GM18907 (cell line): ENCODE results near the gene GFRA1.

Experiments used
- ATAC-seq: cut with Tn5 transposase; IDR thresholded peaks from one replicate; pipeline ENCODE4 v1.9.1; 2021; ENCODE audit warnings: mild to moderate bottlenecking, moderate library complexity; ENCODE audit not compliant: unreplicated experiment

Gene GFRA1, protein sequence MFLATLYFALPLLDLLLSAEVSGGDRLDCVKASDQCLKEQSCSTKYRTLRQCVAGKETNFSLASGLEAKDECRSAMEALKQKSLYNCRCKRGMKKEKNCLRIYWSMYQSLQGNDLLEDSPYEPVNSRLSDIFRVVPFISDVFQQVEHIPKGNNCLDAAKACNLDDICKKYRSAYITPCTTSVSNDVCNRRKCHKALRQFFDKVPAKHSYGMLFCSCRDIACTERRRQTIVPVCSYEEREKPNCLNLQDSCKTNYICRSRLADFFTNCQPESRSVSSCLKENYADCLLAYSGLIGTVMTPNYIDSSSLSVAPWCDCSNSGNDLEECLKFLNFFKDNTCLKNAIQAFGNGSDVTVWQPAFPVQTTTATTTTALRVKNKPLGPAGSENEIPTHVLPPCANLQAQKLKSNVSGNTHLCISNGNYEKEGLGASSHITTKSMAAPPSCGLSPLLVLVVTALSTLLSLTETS

GRCh38 chr10:116272440-116273283 lies at the start of gene GFRA1:
GFRA1 (minus strand) TSS chr10:116273206; CDS start chr10:116272029, 1,177 bp downstream.
- ATAC-seq: peak; percentile 57

DNA sequence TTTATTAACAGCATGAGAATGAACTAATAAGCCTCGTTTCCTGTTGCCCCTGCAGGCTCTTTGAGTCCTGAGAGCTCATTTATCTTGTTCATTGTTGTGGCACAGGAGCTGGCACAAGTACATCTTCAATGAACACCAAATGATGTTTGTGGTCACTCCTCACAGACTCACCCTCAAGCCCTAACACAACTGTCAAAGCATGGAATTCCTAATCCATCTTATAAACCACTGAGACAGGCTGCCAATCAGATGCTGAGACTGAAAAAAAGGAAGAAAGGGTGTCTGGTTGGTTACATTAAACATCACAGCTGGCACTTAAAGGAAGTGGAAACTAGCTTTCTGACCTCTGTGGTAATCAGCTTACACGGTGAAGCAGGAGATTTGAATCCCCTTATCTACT lies 43.5 kb upstream of the GFRA1 start:
- peak; percentile 79 for ATAC-seq

DNA sequence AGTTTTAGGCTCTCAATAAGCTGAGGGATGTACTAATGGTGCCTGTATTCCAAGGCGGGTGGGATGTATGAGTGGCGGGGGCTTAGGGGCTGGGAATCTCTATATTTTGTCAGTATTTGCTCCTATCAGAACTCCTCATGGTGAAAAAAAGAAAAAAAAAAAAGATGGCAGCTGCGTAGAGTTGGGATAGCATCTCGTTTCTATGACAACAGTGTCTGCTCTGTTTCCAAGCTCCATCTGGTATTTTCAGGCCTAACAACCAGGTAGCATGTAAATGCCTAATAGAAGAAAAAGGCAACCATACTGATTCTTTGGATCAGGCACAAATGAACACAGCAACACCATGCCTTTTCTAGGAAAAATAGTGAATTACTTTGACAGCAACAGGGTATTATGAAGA lies 39.5 kb upstream of the GFRA1 start:
- no peak for ATAC-seq

DNA sequence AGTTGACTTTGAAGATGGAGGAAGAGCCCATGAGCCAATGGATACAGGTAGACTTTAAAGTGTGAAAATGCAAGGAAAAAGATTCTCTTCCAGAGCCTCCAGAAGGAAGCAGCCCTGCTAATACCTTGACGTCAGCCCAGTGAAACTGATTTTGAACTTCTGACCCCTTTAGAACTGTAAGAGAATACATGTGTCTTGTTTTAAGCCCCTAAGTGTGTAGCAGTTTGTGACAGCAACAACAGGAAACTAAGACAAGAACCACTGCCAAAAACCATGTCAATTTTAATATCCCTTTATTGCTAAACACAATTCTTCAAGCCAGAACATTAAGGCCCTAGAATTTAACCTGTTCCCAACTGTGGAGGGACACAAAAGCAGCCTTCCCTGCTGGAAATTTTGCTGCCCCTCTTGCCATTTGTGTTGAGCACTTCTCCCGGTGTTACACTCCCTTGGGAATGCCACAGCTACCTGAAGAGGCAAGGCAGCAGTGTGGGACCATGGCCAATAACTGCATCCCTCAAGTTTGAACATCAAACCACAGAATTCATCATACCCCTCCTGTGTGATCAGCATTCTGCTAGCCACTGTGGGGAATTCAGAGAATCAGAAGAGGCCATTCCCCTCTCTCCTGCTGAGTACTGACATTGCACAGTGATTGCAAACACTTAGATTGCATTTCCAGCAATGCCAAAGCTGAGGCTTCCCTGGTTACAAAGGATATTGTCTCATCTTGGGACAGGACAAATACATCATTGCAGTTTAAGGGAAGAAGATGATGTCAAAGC lies 38.9 kb upstream of the GFRA1 start:
- ATAC-seq: no peak

GRCh38 chr10:116311016-116311415 lies 38.0 kb upstream of the GFRA1 start:
- ATAC-seq: no peak

GRCh38 chr10:116307455-116307854 lies 34.4 kb upstream of the GFRA1 start:
- ATAC-seq: no peak

DNA sequence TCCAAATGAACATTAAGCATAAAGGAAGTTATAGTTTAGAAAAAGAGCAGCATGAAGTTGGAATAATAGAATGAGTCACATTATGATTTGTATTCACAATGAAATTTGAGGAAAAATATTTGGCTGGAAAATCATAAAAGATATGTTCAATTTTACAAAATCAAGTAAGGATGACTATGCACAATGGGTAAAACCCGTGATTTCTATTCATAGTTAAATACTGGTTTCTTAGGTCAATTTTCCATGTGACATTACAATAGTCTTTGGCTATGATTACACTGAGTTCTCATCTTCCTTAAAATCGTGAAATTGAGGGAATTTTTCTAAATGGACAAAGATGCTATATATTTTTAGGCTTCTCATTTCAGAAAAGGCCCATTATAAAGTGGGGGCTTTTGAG lies 33.8 kb upstream of the GFRA1 start:
- no peak for ATAC-seq

- ATAC-seq: no peak
These were observed 31.9 kb upstream of the GFRA1 start for GRCh38 chr10:116304923-116305322.

- no peak for ATAC-seq
These were observed 27.5 kb upstream of the GFRA1 start for GRCh38 chr10:116300542-116300941.

GRCh38 chr10:116298586-116298985 lies 25.6 kb upstream of the GFRA1 start:
- no peak for ATAC-seq

GRCh38 chr10:116296291-116296721 lies 23.3 kb upstream of the GFRA1 start:
- no peak for ATAC-seq

- ATAC-seq: no peak
These were observed 19.5 kb upstream of the GFRA1 start for GRCh38 chr10:116292493-116292892.

DNA sequence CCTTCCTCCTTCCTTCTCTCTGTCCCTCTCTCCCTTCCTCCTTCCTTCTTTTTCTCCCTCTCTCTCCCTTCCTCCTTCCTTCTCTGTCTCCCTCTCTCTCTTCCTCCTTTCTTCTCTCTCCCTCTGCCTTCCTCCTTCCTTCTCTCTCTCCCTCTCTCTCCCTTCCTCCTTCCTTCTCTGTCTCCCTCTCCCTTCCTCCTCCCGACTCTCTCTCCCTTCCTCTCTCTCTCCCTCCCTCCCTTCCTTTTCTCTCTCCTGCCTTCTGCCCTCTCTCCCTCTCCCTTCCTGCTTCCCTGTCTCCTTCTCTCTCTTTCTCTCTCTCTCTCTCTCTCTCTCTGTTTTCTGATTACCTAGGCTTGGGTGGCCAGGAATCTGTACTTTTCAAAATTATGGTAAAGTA lies 16.6 kb upstream of the GFRA1 start:
- ATAC-seq: no peak

DNA sequence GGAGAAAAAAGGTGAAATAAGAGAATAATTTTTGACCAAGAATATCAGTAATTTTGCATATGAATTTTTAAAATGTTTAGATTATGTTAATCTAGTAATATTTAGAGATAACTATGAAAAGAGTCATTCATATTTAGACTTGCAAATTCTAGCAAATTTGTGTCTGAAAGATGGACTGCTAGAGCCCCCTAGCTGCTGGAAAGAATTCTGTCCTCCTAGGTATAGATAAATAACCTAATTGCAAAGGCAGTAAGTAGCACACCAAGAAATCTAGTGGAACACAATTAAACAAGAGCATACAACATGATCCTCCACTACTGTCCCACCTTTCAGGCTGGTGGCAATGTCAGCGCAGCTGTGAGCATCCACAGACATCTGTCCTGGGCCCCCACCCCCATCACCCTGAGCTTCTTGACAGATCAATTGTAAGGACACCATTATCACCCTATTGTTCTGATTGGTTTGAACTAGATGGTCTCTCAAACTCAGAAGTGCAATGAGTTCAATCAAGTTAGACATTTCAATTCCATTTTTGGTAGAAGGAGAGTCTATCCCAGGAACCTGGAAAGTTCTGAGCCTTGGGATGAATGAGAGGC lies 15.0 kb upstream of the GFRA1 start:
- ATAC-seq: no peak

DNA sequence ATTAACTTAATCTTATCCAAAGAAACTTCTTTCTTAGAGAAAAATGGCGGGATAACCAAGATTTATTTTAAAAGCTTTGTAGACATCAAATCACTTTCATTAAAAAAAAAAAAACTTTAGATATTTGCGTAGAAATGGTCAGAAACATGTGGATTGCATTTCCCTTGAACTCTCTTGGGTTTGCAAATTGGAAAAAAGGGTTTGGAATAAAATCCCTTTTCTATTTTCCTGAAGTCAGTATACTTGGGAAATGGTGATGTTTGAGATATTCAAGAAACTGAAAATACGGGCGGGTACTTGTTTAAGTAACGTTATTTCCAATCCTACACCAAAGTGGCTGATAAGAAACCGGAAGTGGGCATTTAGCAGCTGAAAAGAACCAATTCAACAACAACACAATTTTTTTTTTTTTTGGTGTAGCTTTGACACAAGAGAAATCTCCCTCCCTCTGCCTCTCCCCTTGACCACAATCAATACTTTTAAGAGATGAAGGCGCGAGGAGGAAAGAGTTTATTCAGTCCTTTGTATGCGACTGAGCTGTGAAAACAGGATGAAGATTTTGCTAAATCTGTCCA lies 13.7 kb upstream of the GFRA1 start:
- no peak for ATAC-seq

GRCh38 chr10:116281775-116282174 lies 8.8 kb upstream of the GFRA1 start:
- ATAC-seq: no peak

DNA sequence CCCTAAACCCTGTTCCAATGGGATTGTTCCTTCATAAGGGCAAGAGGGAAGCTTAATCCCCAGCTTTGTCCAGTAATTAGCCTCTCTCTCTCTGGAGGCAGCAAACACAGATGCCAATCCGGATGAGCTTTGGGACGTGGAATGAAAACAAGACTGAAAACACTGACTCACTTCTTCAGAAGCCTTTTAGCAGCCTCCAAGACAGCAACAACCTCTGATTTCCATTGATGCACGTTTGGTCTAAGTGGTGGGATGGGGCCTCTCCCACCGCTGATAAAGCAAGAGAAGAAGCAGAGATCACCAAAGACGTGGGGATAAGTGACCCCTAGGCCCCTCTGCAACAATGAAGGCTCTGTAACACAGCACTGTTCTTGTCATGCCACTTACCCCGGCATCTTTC lies 5.8 kb upstream of the GFRA1 start:
- ATAC-seq: no peak

- ATAC-seq: no peak
These were observed 4.0 kb upstream of the GFRA1 start for GRCh38 chr10:116276981-116277380.

DNA sequence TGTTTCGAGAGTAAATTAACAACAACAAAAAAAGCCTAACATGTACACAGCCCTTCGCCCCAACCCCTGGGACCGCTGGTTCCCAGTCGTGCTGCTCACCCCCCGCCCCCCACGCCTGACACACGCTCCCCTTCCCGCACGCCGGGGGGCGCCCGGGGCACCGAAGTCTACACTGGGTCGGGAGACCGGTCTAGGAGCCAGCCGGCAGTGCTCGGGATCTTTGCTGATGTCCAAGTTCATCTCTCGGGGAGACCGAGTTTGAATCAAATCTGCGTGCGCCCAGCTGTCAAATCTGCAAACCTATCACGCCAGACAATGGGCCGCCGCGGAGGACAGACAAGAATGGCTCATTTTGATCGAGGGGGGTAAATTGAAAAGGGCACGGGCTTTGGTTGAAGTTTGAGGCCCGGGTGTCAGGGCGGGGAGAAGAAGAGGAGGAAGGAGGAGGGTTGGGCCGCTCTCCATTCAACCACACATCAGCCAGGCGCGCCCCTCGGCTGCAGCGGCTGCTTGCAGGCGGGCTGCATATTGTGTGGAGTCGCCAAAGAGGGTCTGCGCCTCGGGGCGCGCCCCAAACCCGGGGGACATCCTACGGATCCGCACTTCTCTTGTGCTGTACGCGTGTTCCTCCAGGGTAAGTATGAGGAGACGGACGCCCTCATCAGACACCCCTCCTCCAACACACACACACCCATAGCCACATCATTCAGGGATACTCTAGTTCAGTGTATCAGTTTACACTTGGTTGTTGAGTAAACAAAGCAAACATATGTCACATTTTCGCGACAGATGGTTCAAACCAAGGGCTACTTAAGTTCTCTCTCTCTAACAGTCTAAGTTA lies 1.3 kb upstream of the GFRA1 start:
- no peak for ATAC-seq
